Panc1 (cell line): ENCODE results near the gene TRA2A. TPM values are rescaled to one million over a fixed set of nuclear protein-coding genes. Genes with fewer than 3 reads are reported as not detected.

Source experiments
- ATAC-seq: fragments of 200-7000 bp; cut with Tn5 transposase; 2 replicates; pipeline ENCODE4 v1.9.1; 2020; ENCODE audit warnings: mild to moderate bottlenecking, moderate library complexity
- BruUV-seq: library from RNA; stranded (reverse); fragments of 400-500 nt; replicated peaks from 2 replicates; lab custom pipeline; 2021; lab: Mats Ljungman, UMichigan
- CTCF ChIA-PET: fragments of 300-600 bp; sonication (Branson Sonifier 250); formaldehyde crosslinking; loops from one replicate; lab custom pipeline; 2022; ENCODE audit warnings: antibody characterized with exemption; lab: Charles Lee
- POLR2A ChIA-PET: fragments of 300-600 bp; sonication (Branson Sonifier 250); formaldehyde crosslinking; loops from one replicate; lab custom pipeline; 2022; ENCODE audit warnings: antibody characterized with exemption; lab: Charles Lee
- DNase-seq: peaks from one replicate; pipeline ENCODE4 v3.0.0-alpha.2; 2010; ENCODE audit warnings: low read depth, low spot score
- H3K27ac ChIP-seq: 2 replicates; pipeline ENCODE4 v1.5.1; 2011; ENCODE audit warnings: mild to moderate bottlenecking, low read length, inconsistent platforms
- H3K27me3 ChIP-seq: fragments of 200-500 bp; sonication (Bioruptor generic); 2 replicates; pipeline ENCODE4 v1.6.0; 2014; ENCODE audit warnings: low read length, inconsistent platforms; ENCODE audit not compliant: control insufficient read depth, insufficient read depth
- H3K36me3 ChIP-seq: fragments of 200-500 bp; sonication (Bioruptor generic); 2 replicates; pipeline ENCODE4 v1.5.1; 2014; ENCODE audit warnings: inconsistent platforms, mild to moderate bottlenecking, low read length, moderate library complexity; ENCODE audit not compliant: control insufficient read depth, insufficient read depth
- H3K4me1 ChIP-seq: 2 replicates; pipeline ENCODE4 v1.5.1; 2011; ENCODE audit warnings: inconsistent platforms, mild to moderate bottlenecking, low read length, moderate library complexity; ENCODE audit not compliant: control insufficient read depth, insufficient read depth
- H3K4me3 ChIP-seq, 2 experiments: 2 replicates each; pipeline ENCODE4 v1.5.1; 2011 to 2012; ENCODE audit warnings: low read depth in 2 of 2, low read length in 2 of 2, mild to moderate bottlenecking in 2 of 2, inconsistent platforms in 1 of 2, moderate library complexity in 1 of 2
- H3K9me3 ChIP-seq: fragments of 200-500 bp; sonication (Bioruptor generic); 2 replicates; pipeline ENCODE4 v1.5.1; 2014; ENCODE audit warnings: low read depth, mild to moderate bottlenecking, inconsistent platforms, low read length, moderate library complexity; ENCODE audit not compliant: control insufficient read depth, insufficient read depth
- CTCF ChIP-seq: fragments of 450-650 bp; IDR thresholded peaks from 2 replicates; pipeline ENCODE4 v1.5.1; 2017; ENCODE audit warnings: mild to moderate bottlenecking
- POLR2AphosphoS5 ChIP-seq: IDR thresholded peaks from 2 replicates; pipeline ENCODE4 v1.6.1; 2012; ENCODE audit warnings: mild to moderate bottlenecking, low read depth, low read length, moderate library complexity
- REST ChIP-seq, 2 experiments: IDR thresholded peaks; 2 replicates each; pipeline ENCODE4 v1.6.1; 2011 to 2012; ENCODE audit warnings: low read depth in 2 of 2, control low read depth in 1 of 2, low read length in 1 of 2, mild to moderate bottlenecking in 1 of 2, moderate library complexity in 1 of 2; ENCODE audit not compliant: insufficient read depth in 1 of 2
- SIN3A ChIP-seq: IDR thresholded peaks from 2 replicates; pipeline ENCODE4 v1.6.1; 2012; ENCODE audit warnings: low read depth, mild to moderate bottlenecking, low read length, moderate library complexity, borderline replicate concordance; ENCODE audit not compliant: insufficient read depth
- TCF7L2 ChIP-seq: IDR thresholded peaks from 2 replicates; pipeline ENCODE4 v1.6.1; 2011; ENCODE audit warnings: mild to moderate bottlenecking, low read depth, low read length, inconsistent platforms
- in situ Hi-C: cut with HindIII; loops from 2 replicates; pipeline ENCODE4 v1.10.0; 2016; ENCODE audit warnings: low sequenced_read_pairs, low pct_unique_long_range_greater_than_20kb
- intact Hi-C: fragments of 100-400 bp; cut with micrococcal nuclease; formaldehyde crosslinking; loops from one replicate; pipeline ENCODE4 v1.10.0; 2022; ENCODE audit not compliant: unreplicated experiment
- total RNA-seq: library from RNA; stranded (reverse); gene quantifications from one replicate; pipeline ENCODE4 v1.2.1, GENCODE V29; 2021; ENCODE audit not compliant: unreplicated experiment

Gene TRA2A
- total RNA-seq, 1 experiment from 2014 or later = 106 TPM

GRCh38 chr7:23524473-23524872 lies 7.3 kb downstream of the TRA2A start:
- H3K4me3 ChIP-seq = no peak overlapping the region
- no peaks in the 10 kb centered on the region for H3K27me3 ChIP-seq
- H3K9me3 ChIP-seq = no peaks in the 10 kb centered on the region
- intact Hi-C loops (no loop called here), in situ Hi-C loops (no loop called here)
- no peak for ATAC-seq
- H3K36me3 ChIP-seq = peaks cover 18% of the 10 kb centered on the region; the same call in 1 of the 2 replicates
- H3K4me1 ChIP-seq = peaks cover 51% of the 10 kb centered on the region
- no peak overlapping the region for H3K27ac ChIP-seq
- no peak for DNase-seq
- CTCF ChIA-PET = interaction anchor here (0.7 kb wide), 1 partner anchor 435 kb away, joined by 6 read pairs; no protein-coding TSS in a partner anchor
- POLR2A ChIA-PET = interaction anchor here (0.5 to 0.6 kb wide), 3 partner anchors 15 to 112 kb away, joined by 3 to 11 read pairs (median 8); no protein-coding TSS in a partner anchor
- TF ChIP-seq CTCF (no peak), SIN3A (no peak), POLR2AphosphoS5 (no peak), TCF7L2 (no peak), REST (IDR thresholded peaks at IDR 0.05; ENCODE audit: insufficient read depth in 1 of 2, low read depth in 2 of 2, low read length in 1 of 2) (no peak)
- no TSS peak for BruUV-seq

- Histone ChIP-seq H3K27ac (no peak overlapping the region), H3K9me3 (no peaks in the 10 kb centered on the region), H3K27me3 (no peaks in the 10 kb centered on the region), H3K4me1 (peaks cover 42% of the 10 kb centered on the region), H3K4me3 (no peak overlapping the region), H3K36me3 (peaks cover 18% of the 10 kb centered on the region; the same call in 1 of the 2 replicates)
- TF ChIP-seq SIN3A (no peak), POLR2AphosphoS5 (no peak), CTCF (no peak), TCF7L2 (no peak), REST (IDR thresholded peaks at IDR 0.05; ENCODE audit: insufficient read depth in 1 of 2, low read depth in 2 of 2, low read length in 1 of 2) (no peak)
- ChIA-PET CTCF (interaction anchor here (0.5 to 0.6 kb wide), 2 partner anchors 51 to 251 kb away, joined by 3 to 5 read pairs; no protein-coding TSS in a partner anchor), POLR2A (interaction anchor here (0.5 to 0.7 kb wide), 2 partner anchors 10 to 62 kb away, joined by 3 read pairs; no protein-coding TSS in a partner anchor)
- intact Hi-C loops (no loop called here), in situ Hi-C loops (no loop called here)
- DNase-seq (no peak), ATAC-seq (no peak)
- no TSS peak for BruUV-seq
Observed at GRCh38 chr7:23523486-23524075, 8.2 kb downstream of the TRA2A start.
